Renal cortical epithelial cell (primary cell): ENCODE measurements around the gene PPP1R13B. TPM values are rescaled to one million over a fixed set of nuclear protein-coding genes. Genes with fewer than 3 reads are reported as not detected.
"Not testable (repeated sequence)": the region's sequence is repeated elsewhere in the genome, so short reads cannot be mapped to it uniquely, and the experiment has no call there.

ENCODE experiments used
- DNase-seq: peaks from one replicate; pipeline ENCODE4 v3.0.0-alpha.2; 2011; ENCODE audit warnings: low read depth
- total RNA-seq: library from RNA; depleted of rRNA; stranded (reverse); fragments of >200 nt; gene quantifications from 2 replicates; pipeline ENCODE4 v1.2.3, GENCODE V29; 2014

The PPP1R13B gene, protein sequence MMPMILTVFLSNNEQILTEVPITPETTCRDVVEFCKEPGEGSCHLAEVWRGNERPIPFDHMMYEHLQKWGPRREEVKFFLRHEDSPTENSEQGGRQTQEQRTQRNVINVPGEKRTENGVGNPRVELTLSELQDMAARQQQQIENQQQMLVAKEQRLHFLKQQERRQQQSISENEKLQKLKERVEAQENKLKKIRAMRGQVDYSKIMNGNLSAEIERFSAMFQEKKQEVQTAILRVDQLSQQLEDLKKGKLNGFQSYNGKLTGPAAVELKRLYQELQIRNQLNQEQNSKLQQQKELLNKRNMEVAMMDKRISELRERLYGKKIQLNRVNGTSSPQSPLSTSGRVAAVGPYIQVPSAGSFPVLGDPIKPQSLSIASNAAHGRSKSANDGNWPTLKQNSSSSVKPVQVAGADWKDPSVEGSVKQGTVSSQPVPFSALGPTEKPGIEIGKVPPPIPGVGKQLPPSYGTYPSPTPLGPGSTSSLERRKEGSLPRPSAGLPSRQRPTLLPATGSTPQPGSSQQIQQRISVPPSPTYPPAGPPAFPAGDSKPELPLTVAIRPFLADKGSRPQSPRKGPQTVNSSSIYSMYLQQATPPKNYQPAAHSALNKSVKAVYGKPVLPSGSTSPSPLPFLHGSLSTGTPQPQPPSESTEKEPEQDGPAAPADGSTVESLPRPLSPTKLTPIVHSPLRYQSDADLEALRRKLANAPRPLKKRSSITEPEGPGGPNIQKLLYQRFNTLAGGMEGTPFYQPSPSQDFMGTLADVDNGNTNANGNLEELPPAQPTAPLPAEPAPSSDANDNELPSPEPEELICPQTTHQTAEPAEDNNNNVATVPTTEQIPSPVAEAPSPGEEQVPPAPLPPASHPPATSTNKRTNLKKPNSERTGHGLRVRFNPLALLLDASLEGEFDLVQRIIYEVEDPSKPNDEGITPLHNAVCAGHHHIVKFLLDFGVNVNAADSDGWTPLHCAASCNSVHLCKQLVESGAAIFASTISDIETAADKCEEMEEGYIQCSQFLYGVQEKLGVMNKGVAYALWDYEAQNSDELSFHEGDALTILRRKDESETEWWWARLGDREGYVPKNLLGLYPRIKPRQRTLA
- total RNA-seq = 9.7 and 18.5 TPM in 2 replicates

DNA sequence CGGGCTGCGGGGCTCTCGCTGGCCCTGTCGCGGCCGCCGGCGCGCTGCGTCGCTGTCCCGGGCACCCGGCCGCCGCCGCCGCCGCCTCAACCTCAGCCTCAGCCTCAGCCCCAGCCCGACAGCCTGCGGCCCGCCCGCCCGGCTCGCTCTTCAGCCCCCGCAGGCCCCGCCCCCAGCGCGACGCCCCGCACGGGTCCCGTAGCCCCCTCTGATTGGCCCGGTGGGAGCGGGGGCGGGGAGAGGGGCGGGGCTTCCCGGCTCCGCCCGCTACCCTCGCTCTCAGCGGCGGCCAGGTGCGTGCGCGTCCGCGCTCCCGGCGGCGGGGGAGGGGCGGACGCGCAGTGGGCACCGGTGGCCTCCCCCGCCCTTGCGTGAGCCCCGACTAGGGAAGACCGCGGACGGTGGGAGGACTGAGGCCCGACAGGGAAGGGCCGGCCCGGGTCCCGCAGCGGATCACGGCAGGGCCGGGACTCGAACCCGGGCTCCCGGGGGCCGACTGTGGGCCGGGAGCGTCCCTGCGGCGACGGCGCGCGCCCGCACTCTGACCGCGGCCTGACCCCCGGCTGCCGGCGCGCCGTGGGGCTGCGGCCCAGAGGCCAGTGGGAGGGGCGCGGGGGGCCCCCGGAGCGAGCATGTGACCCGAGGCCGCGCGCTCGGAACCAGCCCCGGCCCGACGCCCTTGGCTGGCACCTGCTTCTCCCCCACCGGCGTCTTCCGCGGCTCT, at the start of gene PPP1R13B:
Gene PPP1R13B, minus strand, starts transcription at position 125 of the 724 bp plus-strand sequence. CDS start 268 bp downstream, outside the sequence.
- DNase-seq = peak; percentile 49

DNA sequence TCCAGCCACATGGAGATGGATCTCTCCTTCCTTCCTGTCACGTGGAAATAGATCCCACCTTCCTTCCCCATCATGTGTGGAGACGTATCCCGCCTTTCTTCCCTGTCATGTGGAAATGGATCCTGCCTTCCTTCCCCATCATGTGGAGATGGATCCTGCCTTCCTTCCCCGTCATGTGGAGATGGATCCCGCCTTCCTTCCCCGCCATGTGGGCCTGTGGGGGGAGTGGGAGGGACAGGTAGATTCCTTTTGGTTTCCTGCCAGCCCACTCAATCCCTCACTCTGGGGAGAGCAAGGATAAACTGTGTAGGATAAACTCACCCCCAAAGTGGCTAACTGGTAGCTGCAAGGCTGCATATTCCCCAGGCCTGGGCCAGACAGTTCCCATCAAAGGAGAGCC, 49.2 kb upstream of the PPP1R13B start:
- DNase-seq = no peak

DNA sequence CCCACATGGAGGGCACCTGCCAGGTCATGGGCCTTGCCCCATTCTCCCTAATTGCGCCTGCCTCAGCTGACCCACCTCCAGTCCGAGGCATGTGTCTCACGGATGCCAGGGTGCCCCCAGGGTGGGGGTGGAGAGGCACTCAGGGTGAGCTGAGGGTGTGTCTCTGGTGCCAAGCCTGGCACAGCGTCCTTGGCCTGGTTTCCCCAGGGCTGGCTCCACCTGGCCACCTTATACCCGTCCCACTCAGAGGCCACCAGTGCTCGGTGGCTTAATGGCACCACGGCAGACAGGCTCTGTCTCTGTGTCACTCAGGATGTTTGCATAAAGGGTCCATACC, 47.3 kb upstream of the PPP1R13B start:
- DNase-seq = peak; percentile 24

DNA sequence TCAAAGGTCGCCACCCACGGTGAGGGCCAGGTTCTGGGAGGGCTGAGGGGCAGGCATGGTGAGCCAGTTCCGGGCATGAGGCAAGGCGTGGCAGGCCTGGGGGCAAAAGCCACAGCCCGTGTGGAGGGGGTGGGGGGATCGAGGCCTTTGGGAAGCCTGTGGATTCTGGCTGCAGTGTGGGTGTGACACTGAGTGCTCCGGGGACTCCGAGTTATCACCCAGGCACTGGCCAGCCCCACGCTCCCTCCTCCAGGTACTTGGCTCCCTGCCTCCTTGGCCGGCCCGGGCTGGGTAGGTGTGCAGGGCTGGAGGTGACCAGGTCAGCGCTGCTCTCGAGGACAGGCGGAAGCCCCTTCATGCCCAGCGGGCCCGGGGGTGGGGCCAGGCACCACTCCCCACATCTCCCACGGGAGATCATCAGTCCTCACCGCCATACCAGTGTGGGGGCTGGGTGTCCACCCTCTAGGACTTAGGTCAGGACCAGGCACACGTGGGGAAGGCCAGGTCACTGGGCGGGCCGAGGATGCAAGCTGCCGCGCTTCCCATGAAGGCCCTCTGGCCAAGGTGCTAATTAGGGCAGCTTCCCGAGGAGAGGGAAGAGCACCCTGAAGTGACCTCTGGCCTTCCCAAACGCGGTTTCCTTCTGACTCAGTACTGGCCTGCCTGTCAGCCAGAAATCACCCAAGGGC, 46.8 kb upstream of the PPP1R13B start:
- DNase-seq = no peak

DNA sequence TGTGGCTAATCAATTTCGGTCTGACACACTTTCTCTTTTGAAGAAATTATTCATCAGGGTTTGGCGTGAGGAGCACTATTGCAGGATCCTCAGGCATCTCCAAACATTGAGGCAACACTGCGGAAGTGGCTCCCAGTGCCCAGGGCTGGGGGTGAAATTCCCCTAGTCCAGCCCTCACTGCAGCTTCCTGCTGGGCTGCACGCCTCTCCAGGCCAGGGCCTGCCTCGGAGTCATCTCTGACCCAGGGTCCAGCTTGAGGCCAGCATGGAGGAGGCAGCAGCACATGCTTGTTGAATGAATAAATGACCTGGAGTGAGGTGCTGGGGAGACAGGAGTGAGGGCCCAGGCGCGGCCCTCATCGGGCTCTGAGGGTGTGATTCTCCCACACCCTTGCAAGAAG, 44.9 kb upstream of the PPP1R13B start:
- DNase-seq = no peak

DNA sequence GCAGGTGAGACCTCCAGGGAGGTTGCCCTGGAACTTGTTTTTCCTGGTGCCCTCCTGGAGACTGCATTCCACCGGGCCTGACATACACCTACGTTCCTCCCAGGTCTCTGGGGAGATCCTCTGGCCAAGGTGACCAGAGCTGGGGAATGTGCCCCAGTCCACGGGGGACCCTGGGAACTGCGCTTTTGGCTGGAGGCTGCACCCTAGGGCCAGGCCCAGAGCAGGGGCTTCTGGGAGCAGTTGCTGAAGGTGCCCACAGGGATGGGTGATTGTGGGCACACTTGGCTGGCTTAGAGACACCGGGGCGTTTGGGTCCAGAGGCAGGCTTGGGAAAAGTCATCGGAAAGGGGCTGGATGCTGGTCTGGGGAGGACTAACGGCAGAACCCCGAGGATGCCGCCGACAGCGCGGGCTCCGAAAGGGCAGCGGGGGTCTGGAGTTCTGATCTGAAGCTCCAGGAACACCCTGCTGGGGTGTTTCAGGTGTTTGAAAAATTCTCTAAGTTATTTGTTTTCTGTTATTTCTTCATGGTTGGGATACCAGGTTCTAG, 44.4 kb upstream of the PPP1R13B start:
- no peak for DNase-seq

DNA sequence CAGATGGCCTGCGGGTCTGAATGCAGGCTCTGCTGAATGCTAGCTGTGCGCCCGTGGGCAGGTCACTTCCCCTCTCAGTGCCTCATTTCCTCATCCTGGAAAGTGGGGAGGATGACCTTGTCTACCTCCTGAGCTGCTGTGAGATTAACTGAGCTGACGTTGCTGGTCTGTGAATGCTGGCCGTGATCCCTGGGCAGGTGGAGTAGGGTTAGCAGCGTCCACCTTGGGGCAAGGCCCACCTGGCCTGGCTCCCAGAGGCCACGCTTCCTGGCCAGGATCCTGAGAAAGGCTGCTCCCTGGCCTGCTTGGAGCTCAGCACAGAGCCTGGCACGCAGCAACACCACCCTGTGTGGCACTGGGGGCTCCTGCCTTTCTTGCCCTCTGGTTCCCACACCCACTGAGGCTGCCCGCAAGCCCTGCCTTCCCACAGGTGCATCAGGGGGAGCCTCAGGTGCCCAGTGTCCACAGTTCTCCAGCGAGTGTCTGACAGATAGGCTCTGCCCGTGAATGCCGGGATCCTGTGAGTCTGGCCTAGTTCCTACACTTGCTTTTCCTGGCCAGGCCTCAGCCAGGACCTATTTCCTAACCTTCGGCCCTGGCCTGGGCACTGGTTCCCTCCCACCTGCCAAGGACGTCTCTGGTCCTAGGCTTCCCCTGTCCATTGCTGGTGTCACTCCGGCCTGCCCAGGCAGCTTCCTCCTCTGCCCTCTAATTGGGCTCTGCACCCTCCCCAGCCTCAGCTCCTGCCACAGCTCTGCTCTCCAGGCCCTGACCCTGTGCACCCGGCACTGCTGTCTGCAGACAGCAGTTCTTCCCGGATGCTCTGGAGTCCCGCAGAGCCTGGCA, 43.7 kb upstream of the PPP1R13B start:
- no peak for DNase-seq

DNA sequence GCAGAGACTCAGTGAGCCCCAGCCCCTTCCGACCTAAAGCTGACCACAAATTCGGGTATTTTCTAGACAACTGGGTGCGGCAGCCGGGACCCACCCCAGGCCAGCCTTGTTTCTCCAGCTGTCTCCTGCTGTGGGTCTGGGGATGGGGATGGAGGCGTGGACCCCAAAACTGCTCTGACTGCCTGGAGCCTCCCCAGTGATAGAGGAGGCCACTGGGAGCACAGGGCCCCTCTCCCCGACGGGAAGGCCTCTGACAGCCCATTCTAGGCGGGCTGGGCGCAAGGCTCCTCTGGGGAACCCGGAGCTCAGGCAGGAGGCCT, 42.6 kb upstream of the PPP1R13B start:
- no peak for DNase-seq

DNA sequence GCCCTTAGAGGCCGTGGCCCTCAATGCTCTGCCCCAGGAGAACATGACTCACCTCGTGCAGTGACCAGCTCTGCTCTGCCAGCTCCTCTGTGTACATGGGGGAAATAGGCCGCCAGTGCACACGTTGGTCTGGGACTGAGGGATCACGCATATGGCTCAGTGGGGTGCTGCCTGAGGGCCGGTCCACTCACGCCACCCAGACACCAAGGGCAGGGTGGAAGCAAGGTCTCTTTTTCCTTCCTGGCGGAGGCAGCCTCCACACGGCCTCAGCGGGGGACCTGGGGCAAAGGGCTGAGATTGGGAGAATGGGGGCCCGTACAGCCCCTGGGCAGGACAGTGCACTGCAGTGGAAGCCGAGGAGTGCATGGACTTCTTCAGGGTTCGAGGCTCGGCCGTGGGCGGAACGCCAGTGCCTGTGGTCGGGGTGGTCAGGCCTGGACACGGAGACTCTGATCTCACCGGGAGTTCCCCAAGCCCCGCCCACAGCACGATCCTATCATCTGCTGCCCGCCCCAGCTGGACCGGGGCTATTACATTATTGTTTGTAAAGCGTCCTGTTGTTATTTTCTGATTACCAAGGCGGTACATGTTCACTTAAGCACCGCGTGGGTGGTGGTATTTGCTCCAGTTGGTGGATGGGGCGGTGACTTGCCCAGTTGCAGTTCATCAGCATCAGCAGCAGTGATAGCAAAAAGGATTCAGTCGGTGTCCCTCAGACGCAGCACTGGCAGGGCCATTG, 42.1 kb upstream of the PPP1R13B start:
- DNase-seq = peak; percentile 56

DNA sequence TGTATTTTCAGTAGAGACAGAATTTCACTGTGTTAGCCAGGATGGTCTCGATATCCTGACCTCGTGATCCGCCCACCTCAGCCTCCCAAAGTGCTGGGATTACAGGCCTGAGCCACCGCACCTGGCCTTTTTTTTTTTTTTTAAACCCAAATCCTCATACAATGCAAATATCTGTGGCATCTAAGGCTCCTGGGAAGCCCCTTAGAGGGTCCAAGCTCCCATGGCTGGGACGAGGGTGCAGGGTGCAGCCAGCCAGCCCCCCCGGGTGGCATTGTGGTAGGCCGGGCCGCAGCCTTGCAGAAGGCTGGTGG, 41.6 kb upstream of the PPP1R13B start:
- not testable (repeated sequence) for DNase-seq

DNA sequence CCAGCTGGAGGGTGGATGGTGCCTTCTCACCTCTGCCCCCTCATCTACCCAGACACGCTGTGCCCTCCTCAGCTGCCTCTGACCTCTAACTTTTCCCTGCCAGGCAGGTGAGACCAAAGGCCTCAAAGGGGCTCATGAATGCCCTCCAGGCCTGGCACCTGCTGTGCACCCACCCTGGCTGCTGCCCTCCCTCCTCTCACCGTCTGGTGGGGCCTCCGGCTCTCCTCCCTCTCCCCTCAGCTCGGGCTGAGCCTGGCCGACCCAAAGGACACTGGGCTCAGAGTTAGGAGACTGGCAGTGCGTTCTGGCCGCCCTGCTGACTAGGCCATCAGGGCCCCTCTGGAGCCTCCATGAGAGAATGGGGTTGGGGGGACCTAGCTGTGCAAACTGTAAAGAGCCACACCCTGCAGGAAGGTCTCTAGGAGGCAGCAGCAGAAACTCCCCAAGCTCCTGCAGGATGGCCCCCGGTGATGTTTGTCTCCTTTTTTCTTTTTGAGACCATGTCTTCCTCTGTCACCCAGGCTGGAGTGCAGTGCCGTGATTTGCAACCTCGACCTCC, 40.3 kb upstream of the PPP1R13B start:
- DNase-seq = no peak

DNA sequence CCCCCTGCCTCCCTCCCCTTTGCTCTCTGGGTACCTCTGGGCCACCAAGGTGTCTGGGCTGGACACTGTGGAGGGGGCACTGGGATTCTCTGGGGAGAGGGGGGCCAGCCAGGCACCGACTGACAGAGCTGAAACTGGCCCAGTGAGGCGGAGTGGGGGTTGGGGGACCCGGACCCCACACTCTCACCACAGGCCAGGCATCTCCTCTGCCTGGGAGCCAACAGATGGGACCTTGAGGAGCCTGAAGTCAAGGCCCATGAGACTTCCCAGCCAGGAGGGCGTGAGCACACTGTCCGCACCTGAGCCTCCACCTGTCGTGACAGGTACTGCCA, 39.8 kb upstream of the PPP1R13B start:
- DNase-seq = no peak

DNA sequence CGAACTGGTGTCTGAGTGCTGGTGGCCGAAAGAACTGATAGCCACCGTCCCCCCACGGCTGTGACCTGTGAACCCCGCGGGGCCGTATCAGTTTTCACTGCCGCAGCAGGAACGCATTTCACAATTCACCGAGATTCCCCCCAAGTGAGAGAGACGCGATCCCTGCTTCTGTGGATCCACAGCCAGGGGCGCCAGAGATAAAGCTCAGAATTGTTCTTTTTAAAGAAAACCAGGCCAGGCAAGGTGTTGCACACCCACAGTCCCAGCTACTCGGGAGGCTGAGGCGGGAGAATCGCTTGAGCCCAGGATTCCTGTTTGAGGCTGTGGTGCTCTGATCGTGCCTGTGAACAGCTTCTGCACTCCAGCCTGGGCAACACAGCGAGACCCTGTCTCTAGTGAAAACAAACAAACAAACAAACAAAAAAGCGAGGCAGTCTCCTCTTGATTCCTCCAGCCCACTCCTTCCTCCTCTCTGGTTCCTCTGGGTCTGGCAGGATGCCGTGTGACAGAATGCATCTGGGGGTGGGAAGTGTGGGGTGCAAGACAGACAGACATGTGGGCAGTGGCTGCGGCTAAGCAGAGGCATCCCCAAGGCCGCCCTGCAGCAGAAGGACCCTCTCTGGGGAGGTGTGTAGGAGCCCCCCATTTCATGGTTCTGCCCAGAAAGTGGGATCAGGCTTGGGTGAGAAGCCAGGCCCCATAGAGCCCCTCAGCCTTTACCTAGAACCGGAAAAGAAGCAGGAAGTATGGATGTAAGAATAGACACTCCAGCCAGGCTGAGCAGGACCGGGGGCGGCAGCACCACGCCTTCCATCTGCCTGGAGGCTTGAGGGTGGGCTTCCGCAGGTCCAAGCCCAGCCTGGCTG, 39.2 kb upstream of the PPP1R13B start:
- no peak for DNase-seq

DNA sequence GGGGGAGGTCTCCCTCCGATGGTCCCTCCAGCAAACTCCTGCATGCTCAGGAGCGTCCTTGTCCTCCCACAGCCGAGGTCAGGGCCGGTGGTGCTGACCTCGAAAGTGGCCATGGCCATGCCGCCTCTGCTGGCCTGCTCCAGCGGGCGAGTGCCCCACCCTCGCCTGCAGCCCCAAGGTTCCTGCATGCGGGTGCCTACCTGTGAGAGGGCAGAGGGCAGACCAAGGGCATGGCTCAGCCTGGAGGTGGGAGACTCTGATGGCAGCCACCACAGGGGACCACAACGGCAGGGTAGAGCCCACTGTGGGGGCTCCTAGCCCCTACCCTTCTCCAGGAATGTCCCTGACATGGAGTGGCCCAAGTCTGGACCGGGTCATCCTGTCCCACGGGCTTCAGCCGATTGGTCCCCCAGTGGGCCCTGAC, 38.1 kb upstream of the PPP1R13B start:
- no peak for DNase-seq

DNA sequence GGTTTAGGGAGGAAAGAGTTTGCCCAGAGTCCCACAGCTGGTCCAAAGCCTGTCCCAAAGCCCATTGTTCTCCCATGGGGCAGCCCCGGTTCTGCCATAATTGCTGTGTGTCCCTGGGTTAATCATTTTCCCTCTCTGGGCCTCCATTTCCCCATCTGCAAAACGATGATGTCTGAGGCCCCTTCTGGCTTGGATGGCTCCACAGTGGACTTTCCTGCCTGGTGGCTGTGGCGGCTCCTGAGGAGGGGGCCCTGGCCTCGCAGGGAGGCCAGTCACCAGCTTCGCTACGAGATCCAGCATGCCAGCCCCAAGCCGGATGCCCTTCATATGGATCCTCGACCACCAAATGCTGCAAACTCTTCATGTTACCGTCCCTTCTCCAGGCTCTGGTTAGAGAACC, 37.5 kb upstream of the PPP1R13B start:
- no peak for DNase-seq

DNA sequence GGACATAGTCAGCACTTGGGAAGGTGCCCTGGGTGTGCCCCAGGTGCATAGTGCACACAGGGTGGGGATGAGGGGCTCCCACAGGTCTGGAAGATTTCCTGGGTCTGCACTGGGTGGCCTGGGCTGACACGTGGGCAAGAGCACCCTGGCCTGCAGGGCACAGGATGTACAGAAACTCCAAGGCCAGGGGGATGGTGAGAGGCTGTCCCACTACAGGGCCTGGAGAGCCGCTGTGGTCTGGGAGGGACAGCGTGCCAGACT, 35.8 kb upstream of the PPP1R13B start:
- no peak for DNase-seq

DNA sequence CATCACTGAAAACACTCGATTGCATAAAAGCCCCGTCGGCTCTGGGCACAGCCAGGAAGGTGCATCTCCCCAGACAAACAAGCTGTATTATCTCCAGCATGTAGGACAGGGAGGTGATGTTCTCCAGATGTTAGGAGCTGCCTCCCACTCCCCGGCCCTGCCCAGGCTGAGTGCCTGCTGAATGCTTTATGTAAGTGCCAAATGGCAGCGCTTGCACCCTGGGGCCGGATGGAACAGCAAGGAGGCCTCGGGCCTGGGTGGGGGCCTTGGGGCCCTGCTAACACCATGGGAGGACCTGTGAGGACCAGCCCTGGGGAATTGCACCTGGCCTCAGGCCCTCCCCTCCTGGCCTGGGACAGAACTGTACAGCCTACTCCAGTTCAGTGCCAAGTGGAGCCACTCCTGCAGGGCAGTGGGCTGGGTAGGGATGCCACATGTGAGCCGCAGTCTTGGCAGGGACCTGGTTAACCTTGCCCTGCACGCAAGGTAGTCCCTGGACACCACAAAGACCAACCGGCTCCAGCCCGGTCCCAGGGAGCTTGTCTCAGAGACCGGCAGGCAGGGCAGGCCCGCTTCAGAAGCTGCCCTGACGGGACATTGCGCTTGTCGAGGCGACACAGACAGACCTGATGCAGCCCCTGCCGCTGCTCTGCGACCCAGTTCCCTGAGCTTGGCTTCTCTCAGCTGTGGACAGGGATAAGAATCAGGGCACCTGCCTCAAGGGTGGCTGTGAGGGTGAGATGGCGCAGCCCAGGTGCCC, 35.3 kb upstream of the PPP1R13B start:
- no peak for DNase-seq
